Measurements from ENCODE around the gene MYL6. TPM values are rescaled to one million over a fixed set of nuclear protein-coding genes. Genes with fewer than 3 reads are reported as not detected.

Gene MYL6
- total and polyA plus RNA-seq, 9 of the 15 experiments (the other 6 are each of a cell fraction or from before 2014, with no cell fraction given) = 557 to 1,664 (median 958) TPM

DNA sequence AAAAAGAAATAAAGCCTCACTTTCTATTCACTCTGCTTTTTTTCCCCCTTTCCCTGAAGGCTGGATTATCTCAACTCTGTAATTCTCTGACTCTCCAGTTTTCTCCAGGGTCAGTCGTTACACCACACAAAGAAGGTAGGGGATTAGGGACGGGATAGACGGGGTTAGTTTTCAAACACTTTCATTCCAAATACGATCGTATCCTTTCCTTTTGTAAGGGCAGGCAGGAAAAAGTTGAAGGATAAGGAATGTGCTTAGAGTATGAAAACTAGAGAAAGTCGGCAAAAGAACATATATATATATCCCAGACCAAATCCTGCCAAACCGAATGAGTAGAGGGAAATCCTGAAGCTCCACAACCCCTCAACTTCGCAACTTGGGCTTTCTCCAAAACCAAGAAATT lies 30.7 kb upstream of the MYL6 start:
- no peaks in the 10 kb centered on the region for H3K27me3 ChIP-seq (ENCODE audit: control insufficient read depth in 2 of 2, insufficient read depth in 2 of 2, low read length in 2 of 2)
- no peak for FAIRE-seq
- no peaks in the 10 kb centered on the region for H3K9me3 ChIP-seq (replicated peaks; ENCODE audit: control insufficient read depth, insufficient read depth, low read depth, low read length)
- intact Hi-C loops (cut with micrococcal nuclease) = loop anchor here (1.0 kb wide), 1 partner anchor 31 kb away; the partner anchor contains the start of gene MYL6
- H3K27ac ChIP-seq (ENCODE audit: extremely low read depth, low read depth, low read length) = peak overlapping the region; percentile 89
- POLR2A ChIA-PET = interaction anchor here (0.5 to 5.6 kb wide), 16 partner anchors 8 to 352 kb away, joined by 3 to 85 read pairs (median 7); partner anchors contain the start of genes MYL6, PA2G4, RNF41 and RPL41
- peak overlapping the region; percentile 87 for H3K4me2 ChIP-seq (ENCODE audit: insufficient read depth, low read length)
- peaks cover 52% of the 10 kb centered on the region for H3K79me2 ChIP-seq (ENCODE audit: control insufficient read depth, insufficient read depth, low read length)
- H3K4me3 ChIP-seq = peak overlapping the region; percentile 34
- CTCF ChIA-PET (ENCODE audit: low intra/inter-chr PET ratio) = interaction anchor here (2.1 kb wide), 1 partner anchor 31 kb away, joined by 7 read pairs; the partner anchor contains the start of gene MYL6
- peaks cover 32% of the 10 kb centered on the region for H3K36me3 ChIP-seq (ENCODE audit: control insufficient read depth, insufficient read depth, low read length)
- in situ Hi-C loops (cut with MboI) = loop anchor here (5.0 to 10.0 kb wide), 2 partner anchors 60 to 337 kb away; partner anchors contain the start of genes SMARCC2 and SPRYD4
- WGBS (ENCODE audit: insufficient coverage, low coverage, missing lambda C conversion rate) = under 1% methylated on average over 8 of the region's 8 CpGs
- peak overlapping the region in 1 of 2 experiments; percentile 86; a peak in 2 of 4 replicates for H3K9ac ChIP-seq (ENCODE audit: insufficient read depth in 1 of 2, low read depth in 2 of 2, low read length in 2 of 2)
- peak overlapping the region; percentile 25; the same call in 1 of the 2 replicates for H2AFZ ChIP-seq (ENCODE audit: low read depth, low read length)
- H3K9me1 ChIP-seq (ENCODE audit: control insufficient read depth, insufficient read depth, low read length) = peaks cover 6% of the 10 kb centered on the region
- ATAC-seq = no peak
- peaks cover 31 to 46% of the 10 kb centered on the region in 2 experiments for H3K4me1 ChIP-seq (replicated peaks in 1 of 2; ENCODE audit: control insufficient read depth in 2 of 2, insufficient read depth in 2 of 2, low read length in 2 of 2)
- DNase-seq (ENCODE audit: extremely low read depth in 1 of 4, low spot score in 3 of 4) = no peak
- H4K20me1 ChIP-seq (replicated peaks; ENCODE audit: control insufficient read depth, insufficient read depth, low read length) = peaks cover 5% of the 10 kb centered on the region; the same call in 1 of the 2 replicates
- BruUV-seq (replicated peaks) = TSS peak; percentile 96
- TF ChIP-seq NUFIP1 (IDR thresholded peaks at IDR 0.05; ENCODE audit: partially characterized antibody) (no peak), MTA2 (IDR thresholded peaks at IDR 0.05; ENCODE audit: low read depth) (0 out of 2 replicates have a peak, but pooled peaks have one; percentile 6), NELFE (IDR thresholded peaks at IDR 0.05; ENCODE audit: insufficient read depth, insufficient read length) (no peak), ELF4 (CRISPR knock-in tag; IDR thresholded peaks at IDR 0.05) (0 out of 2 replicates have a peak, but pooled peaks have one; percentile 23), SMARCA4 (IDR thresholded peaks at IDR 0.05) (peak; percentile 10; the same call in 1 of the 2 replicates), NFATC3 (IDR thresholded peaks at IDR 0.05) (peak; percentile 33; the same call in 1 of the 2 replicates), HEY1 (CRISPR knock-in tag; IDR thresholded peaks at IDR 0.05; ENCODE audit: borderline replicate concordance) (0 out of 2 replicates have a peak, but pooled peaks have one; percentile 23), CAMTA2 (CRISPR knock-in tag; conservative IDR thresholded peaks at IDR 0.05) (no peak), TEAD4 (IDR thresholded peaks at IDR 0.05; ENCODE audit: low read length) (0 out of 2 replicates have a peak, but pooled peaks have one; percentile 3), TEAD4 (CRISPR knock-in tag; IDR thresholded peaks at IDR 0.05; ENCODE audit: borderline replicate concordance) (no peak), ZSCAN32 (CRISPR knock-in tag; IDR thresholded peaks at IDR 0.05) (0 out of 2 replicates have a peak, but pooled peaks have one; percentile 48)
- TF ChIP-seq, protein P1, sequence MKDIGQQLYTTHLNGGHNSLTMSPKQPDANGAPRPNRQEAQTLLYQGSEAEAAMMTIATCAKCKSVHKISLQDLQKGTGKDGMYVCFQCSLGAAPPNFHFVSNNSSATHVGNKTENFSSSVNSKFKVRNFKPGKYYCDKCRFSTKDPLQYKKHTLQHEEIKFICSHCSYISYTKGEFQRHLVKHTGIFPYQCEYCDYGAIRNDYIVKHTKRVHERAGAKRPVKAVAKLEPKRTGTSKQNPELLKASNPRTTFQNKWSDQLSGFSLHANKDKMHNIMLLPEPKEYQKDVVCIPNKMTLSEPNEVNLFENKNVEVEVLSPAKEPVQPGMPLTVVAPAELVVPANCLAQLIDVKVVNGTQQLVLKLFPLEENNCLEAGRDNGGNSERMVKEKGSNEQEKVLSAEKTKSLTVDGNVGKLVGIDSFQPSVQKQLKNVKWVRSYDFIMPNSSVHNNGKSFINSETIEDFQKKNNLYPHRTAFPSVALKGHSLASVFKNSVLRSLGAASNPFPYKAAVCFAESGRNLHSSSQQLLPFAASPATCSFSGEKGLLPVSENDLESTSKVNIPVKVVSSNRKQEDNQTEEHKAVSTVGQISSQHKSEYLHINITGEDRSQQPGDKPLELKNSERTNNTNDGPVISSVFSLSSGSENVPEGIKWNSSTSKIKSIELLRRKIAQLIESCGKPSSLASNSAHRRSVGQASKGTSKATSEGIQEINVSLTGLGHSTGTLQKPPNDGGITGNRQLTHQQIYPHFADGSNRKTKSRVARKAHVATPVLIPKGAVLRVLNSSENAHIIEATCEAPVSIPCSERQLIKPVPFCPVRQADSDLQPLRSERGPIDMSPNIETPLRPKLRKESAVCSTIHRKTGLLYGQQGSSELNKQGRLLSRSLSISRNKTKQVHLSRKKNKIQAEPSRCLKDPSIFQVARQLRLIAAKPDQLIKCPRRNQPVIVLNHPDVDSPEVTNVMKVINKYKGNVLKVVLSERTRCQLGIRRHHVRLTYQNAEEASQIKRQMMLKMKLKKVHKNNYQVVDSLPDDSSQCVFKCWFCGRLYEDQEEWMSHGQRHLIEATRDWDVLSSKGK (CRISPR knock-in tag; IDR thresholded peaks at IDR 0.05) = peak; percentile 38; the same call in 1 of the 2 replicates
- TF ChIP-seq, protein P2, sequence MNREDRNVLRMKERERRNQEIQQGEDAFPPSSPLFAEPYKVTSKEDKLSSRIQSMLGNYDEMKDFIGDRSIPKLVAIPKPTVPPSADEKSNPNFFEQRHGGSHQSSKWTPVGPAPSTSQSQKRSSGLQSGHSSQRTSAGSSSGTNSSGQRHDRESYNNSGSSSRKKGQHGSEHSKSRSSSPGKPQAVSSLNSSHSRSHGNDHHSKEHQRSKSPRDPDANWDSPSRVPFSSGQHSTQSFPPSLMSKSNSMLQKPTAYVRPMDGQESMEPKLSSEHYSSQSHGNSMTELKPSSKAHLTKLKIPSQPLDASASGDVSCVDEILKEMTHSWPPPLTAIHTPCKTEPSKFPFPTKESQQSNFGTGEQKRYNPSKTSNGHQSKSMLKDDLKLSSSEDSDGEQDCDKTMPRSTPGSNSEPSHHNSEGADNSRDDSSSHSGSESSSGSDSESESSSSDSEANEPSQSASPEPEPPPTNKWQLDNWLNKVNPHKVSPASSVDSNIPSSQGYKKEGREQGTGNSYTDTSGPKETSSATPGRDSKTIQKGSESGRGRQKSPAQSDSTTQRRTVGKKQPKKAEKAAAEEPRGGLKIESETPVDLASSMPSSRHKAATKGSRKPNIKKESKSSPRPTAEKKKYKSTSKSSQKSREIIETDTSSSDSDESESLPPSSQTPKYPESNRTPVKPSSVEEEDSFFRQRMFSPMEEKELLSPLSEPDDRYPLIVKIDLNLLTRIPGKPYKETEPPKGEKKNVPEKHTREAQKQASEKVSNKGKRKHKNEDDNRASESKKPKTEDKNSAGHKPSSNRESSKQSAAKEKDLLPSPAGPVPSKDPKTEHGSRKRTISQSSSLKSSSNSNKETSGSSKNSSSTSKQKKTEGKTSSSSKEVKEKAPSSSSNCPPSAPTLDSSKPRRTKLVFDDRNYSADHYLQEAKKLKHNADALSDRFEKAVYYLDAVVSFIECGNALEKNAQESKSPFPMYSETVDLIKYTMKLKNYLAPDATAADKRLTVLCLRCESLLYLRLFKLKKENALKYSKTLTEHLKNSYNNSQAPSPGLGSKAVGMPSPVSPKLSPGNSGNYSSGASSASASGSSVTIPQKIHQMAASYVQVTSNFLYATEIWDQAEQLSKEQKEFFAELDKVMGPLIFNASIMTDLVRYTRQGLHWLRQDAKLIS (CRISPR knock-in tag; IDR thresholded peaks at IDR 0.05) = peak; percentile 26; the same call in 1 of the 2 replicates
- TF ChIP-seq, protein P3, sequence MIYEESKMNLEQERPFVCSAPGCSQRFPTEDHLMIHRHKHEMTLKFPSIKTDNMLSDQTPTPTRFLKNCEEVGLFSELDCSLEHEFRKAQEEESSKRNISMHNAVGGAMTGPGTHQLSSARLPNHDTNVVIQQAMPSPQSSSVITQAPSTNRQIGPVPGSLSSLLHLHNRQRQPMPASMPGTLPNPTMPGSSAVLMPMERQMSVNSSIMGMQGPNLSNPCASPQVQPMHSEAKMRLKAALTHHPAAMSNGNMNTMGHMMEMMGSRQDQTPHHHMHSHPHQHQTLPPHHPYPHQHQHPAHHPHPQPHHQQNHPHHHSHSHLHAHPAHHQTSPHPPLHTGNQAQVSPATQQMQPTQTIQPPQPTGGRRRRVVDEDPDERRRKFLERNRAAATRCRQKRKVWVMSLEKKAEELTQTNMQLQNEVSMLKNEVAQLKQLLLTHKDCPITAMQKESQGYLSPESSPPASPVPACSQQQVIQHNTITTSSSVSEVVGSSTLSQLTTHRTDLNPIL (CRISPR knock-in tag; IDR thresholded peaks at IDR 0.05) = 0 out of 2 replicates have a peak, but pooled peaks have one; percentile 61

Measured in K562 (cell line).